ENCODE measurements around the gene RAP1B. TPM values are rescaled to one million over a fixed set of nuclear protein-coding genes. Genes with fewer than 3 reads are reported as not detected.
"Not testable (repeated sequence)": the region's sequence is repeated elsewhere in the genome, so short reads cannot be mapped to it uniquely, and the experiment has no call there.

Gene RAP1B
- total RNA-seq, 2 donors from 2014 or later = 73.1 to 74.6 TPM

DNA sequence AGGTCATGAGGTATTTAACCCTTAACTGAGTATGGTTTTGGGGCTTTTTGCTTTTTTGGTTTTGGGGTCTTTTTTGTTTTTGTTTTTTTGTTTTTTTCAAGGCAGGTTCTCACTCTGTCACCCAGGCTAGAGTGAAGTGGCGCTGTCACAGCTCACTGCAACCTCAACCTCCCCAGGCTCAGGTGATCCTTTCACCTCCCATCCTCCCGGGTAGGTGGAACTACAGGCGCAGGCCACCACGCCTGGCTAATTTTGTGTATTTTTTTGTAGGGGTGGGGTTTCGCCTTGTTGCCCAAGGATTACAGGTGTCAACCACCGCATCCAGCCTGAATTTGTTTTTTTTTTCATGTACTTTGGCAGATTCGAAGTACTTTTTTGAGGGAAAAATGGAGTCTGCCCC lies 19.9 kb downstream of the RAP1B start:
- Histone ChIP-seq H3K4me1 (peaks cover 0 to 55% of the 10 kb centered on the region in 2 donors), H3K36me3 (peaks cover 4% of the 10 kb centered on the region), H3K27me3 (no peaks in the 10 kb centered on the region), H3K27ac (no peak overlapping the region), H3K9me3 (peaks cover 0 to 6% of the 10 kb centered on the region in 2 donors), H3K4me3 (no peak overlapping the region)
- no peak for DNase-seq (ENCODE audit: low spot score)
- TF ChIP-seq, protein P1, sequence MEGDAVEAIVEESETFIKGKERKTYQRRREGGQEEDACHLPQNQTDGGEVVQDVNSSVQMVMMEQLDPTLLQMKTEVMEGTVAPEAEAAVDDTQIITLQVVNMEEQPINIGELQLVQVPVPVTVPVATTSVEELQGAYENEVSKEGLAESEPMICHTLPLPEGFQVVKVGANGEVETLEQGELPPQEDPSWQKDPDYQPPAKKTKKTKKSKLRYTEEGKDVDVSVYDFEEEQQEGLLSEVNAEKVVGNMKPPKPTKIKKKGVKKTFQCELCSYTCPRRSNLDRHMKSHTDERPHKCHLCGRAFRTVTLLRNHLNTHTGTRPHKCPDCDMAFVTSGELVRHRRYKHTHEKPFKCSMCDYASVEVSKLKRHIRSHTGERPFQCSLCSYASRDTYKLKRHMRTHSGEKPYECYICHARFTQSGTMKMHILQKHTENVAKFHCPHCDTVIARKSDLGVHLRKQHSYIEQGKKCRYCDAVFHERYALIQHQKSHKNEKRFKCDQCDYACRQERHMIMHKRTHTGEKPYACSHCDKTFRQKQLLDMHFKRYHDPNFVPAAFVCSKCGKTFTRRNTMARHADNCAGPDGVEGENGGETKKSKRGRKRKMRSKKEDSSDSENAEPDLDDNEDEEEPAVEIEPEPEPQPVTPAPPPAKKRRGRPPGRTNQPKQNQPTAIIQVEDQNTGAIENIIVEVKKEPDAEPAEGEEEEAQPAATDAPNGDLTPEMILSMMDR (IDR thresholded peaks at IDR 0.05) = no peak

DNA sequence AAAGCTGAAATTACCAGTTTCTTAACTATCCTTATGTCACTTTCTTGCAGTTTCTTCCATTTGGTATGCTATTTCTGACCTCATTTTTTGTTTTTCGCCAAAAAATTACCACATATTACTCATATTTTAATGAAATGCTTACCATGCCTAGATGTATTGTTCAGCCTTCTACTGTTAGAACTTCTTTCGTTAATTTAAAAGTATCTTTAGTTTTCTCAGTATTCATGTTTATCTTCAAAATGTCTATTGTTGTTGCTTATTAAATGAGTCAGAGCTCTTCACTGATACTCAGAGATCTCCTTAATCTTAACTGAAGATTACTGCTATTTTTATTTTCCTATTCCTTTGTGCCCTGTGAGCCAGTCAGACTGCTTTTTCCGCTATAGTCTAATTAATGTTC lies 20.5 kb downstream of the RAP1B start:
- peaks cover 0 to 60% of the 10 kb centered on the region in 2 donors for H3K4me1 ChIP-seq
- DNase-seq (ENCODE audit: low spot score) = no peak
- TF ChIP-seq, protein P1 (IDR thresholded peaks at IDR 0.05) = no peak
- H3K4me3 ChIP-seq = no peak overlapping the region
- peaks cover 0 to 6% of the 10 kb centered on the region in 2 donors for H3K9me3 ChIP-seq
- H3K36me3 ChIP-seq = peaks cover 4% of the 10 kb centered on the region
- H3K27ac ChIP-seq = peak overlapping the region in 1 of 2 donors; percentile 24
- H3K27me3 ChIP-seq = no peaks in the 10 kb centered on the region

DNA sequence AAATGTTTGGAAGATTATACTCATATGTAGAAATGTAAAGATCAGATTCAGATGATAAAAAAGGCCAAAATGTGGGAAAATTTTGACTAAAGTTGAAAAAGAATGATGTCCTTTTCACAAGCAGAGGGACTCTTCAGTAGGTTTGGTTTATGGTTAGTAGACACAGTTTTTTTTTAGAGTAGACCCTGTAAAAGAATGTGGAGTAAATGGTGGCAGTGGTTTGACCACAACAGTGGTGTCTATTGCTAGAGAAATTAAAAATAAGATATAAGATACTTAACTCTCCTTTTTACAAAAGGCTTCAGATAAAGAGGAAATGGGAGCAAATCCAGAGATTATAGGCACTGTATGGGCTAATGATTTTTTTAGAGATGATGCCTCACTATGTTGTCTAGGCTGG lies 21.8 kb downstream of the RAP1B start:
- DNase-seq (ENCODE audit: low spot score) = no peak
- Histone ChIP-seq H3K36me3 (no peaks in the 10 kb centered on the region), H3K27ac (no peak overlapping the region), H3K9me3 (peaks cover 0 to 6% of the 10 kb centered on the region in 2 donors), H3K4me1 (peaks cover 0 to 70% of the 10 kb centered on the region in 2 donors), H3K4me3 (no peak overlapping the region), H3K27me3 (no peaks in the 10 kb centered on the region)
- TF ChIP-seq, protein P1 (IDR thresholded peaks at IDR 0.05) = no peak

DNA sequence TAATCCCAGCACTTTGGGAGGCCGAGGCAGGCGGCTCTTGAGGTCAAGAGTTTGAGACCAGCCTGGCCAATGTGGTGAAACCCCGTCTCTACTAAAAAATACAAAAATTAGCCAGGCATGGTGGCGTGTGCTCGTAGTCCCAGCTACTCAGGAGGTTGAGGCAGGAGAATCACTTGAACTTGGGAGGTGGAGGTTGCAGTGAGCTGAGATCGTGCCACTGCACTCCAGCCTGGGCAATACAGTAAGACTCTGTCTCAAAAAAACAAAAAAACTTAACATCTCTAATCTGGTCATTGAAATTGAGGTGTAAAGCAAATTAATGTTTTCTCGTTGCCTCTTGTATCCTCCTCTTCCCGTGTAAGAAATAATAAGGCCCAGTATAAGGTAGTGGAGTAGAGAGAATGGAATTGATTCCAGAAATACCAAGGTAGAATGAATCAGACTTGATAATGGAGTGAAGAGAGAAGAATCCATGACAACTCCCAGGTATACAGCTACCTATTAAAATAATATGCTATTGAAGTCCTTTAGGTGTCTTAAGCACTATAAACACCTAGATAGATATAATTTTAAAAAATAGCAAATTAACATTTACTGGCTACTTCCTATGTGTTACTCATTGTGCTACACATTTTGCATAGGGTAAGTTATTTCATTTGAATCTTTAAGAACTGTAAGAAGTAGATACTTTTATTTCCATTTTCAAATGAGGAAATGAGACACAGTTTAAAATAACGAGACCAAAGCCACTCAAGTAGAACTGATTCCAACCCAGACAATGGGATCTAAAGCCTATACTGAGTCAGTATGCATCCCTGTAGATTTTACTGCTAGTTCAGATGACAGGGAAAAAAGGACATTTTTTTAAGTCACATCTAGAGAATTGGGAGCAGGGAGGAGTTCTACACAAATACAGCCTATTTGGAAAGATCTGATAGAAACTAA lies 23.2 kb downstream of the RAP1B start:
- Histone ChIP-seq H3K27ac (no peak overlapping the region), H3K4me1 (peaks cover 0 to 70% of the 10 kb centered on the region in 2 donors), H3K4me3 (no peak overlapping the region), H3K27me3 (no peaks in the 10 kb centered on the region), H3K9me3 (no peaks in the 10 kb centered on the region), H3K36me3 (no peaks in the 10 kb centered on the region)
- no peak for DNase-seq (ENCODE audit: low spot score)
- TF ChIP-seq, protein P1 (IDR thresholded peaks at IDR 0.05) = no peak

DNA sequence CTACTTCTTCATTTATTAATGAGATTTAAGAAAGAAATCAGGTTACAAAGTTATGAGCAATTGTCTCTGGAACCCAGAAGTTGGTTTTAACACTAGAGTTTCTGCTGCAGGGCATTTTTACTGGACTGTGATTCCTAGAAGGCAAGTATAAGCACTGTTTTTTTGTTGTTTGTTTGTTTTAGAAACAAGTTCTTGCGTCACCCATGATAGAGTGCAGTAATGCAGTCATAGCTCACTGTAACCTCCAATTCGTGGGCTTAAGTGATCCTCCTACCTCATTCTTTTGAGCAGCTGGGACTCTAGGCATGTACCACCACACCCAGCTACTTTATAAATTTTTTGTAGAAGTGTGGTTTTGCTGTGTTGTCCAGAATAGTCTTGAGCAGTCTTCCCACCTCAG lies 25.6 kb downstream of the RAP1B start:
- no peak for DNase-seq (ENCODE audit: low spot score)
- Histone ChIP-seq H3K4me3 (no peak overlapping the region), H3K9me3 (no peaks in the 10 kb centered on the region), H3K27ac (no peak overlapping the region), H3K4me1 (peaks cover 0 to 63% of the 10 kb centered on the region in 2 donors), H3K27me3 (no peaks in the 10 kb centered on the region), H3K36me3 (no peaks in the 10 kb centered on the region)
- TF ChIP-seq, protein P1 (IDR thresholded peaks at IDR 0.05) = no peak

DNA sequence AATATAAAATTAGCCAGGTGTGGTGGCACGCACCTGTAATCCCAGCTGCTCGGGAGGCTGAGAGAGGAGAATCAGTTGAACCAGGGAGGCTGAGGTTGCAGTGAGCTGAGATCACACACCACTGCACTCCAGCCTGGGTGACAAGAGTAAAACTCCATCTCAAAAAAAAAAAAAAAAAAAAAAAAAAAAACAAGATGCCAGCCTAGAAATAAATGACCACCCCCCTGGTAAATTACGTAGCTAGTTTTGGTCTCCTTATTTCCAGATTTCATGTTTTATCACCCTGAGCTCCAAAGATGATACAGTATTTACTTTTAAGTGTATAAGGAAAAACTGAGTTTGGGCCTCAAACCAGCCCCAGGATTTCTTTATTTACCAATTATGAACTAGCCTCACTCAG lies 26.7 kb downstream of the RAP1B start:
- H3K4me1 ChIP-seq = peaks cover 0 to 55% of the 10 kb centered on the region in 2 donors
- not testable (repeated sequence) for H3K9me3 ChIP-seq; H3K27me3 ChIP-seq; DNase-seq (ENCODE audit: low spot score); H3K4me3 ChIP-seq; H3K27ac ChIP-seq; H3K36me3 ChIP-seq

Measured in right atrium auricular region (tissue), 2 donors.